HFF-Myc (cell line): ENCODE results near the gene LPCAT1.

ENCODE experiments used
- DNase-seq: peaks from one replicate; pipeline ENCODE4 v3.0.0-alpha.2; 2011; ENCODE audit warnings: low read depth; ENCODE audit errors: extremely low read depth
- H3K4me3 ChIP-seq: replicated peaks from 2 replicates; pipeline ENCODE4 v1.5.1; 2011; ENCODE audit warnings: low read depth, mild to moderate bottlenecking, control low read depth, low read length
- TF ChIP-seq, protein P1 (sequence below): IDR thresholded peaks from 2 replicates; pipeline ENCODE4 v1.5.1; 2012; ENCODE audit warnings: mild to moderate bottlenecking, low read depth, low read length, control low read depth; ENCODE audit errors: missing control alignments

Gene LPCAT1

DNA sequence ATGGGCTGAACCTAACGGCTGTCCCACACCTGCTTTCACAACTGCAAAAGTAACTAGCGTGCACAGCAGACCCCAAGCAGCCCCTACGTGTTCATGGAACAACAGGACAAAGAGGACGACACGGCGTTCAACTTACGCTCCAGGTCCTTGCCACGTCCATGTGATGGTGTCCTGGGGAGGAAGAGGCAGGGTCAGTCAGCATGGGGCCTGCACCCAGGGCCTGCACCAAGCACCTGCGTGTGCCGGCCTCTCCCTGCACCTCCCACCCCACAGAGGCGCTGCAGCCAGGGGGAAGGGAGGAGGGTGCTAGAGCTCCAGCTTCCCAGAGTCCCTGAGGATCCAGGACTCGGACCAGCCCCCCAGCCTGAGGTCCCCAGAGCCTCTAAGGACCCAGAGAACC, 43.0 kb downstream of the LPCAT1 start:
- DNase-seq = no peak
- TF ChIP-seq, protein P1, sequence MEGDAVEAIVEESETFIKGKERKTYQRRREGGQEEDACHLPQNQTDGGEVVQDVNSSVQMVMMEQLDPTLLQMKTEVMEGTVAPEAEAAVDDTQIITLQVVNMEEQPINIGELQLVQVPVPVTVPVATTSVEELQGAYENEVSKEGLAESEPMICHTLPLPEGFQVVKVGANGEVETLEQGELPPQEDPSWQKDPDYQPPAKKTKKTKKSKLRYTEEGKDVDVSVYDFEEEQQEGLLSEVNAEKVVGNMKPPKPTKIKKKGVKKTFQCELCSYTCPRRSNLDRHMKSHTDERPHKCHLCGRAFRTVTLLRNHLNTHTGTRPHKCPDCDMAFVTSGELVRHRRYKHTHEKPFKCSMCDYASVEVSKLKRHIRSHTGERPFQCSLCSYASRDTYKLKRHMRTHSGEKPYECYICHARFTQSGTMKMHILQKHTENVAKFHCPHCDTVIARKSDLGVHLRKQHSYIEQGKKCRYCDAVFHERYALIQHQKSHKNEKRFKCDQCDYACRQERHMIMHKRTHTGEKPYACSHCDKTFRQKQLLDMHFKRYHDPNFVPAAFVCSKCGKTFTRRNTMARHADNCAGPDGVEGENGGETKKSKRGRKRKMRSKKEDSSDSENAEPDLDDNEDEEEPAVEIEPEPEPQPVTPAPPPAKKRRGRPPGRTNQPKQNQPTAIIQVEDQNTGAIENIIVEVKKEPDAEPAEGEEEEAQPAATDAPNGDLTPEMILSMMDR = no peak
- no peak overlapping the region for H3K4me3 ChIP-seq

DNA sequence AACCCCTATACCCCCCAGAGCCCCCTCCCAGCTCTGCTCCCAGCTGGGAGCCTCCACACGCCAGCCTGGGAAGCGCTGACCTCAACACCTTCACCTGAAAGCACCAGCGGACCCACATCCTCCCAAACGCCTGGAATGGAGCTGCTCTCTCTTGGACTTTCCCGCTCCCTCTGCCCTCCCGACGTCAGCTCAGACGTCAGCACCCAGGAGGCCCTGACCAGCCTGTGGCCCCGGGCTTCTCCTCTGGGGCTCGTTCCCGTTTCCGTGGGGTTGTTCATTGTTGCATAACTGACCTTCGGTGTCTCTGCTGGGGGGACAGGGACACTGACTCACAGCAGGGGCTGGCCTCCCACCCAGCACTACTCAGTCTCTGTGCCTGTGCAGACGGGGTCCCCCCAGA, 43.5 kb downstream of the LPCAT1 start:
- DNase-seq = no peak
- no peak overlapping the region for H3K4me3 ChIP-seq
- TF ChIP-seq, protein P1 = no peak

DNA sequence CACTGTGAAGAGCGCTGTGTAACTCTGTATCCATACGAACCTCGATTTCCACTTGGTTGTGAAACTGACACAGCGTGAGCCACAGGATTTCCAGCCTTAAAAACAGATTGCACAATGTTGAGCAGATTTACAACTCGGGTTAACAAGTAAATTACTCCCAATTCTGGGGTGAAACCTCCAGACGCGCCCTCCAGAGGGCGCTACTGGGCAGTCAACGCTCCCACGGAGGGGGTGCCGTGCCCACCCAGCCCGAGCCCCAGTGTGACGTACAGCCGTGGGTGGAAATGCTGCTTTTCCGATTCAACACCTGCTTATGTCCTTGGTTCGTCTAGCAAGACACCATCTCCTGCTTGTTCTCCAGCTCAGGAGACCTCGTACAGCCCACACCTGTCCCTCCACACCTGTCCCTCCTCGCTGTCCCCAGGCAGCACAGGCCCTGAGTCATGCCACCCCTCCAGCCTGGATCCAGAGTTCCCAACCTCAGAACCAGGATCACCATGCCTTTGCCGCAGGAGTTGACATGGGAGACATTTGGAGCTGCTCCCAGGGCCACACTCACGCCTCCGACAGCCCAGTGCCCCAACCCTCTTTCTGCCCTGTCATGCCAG, 44.1 kb downstream of the LPCAT1 start:
- H3K4me3 ChIP-seq = no peak overlapping the region
- TF ChIP-seq, protein P1 = peak; percentile 72
- DNase-seq = no peak

GRCh38 chr5:1479066-1479465, 44.7 kb downstream of the LPCAT1 start:
- TF ChIP-seq, protein P1 = no peak
- no peak for DNase-seq
- H3K4me3 ChIP-seq = no peak overlapping the region

DNA sequence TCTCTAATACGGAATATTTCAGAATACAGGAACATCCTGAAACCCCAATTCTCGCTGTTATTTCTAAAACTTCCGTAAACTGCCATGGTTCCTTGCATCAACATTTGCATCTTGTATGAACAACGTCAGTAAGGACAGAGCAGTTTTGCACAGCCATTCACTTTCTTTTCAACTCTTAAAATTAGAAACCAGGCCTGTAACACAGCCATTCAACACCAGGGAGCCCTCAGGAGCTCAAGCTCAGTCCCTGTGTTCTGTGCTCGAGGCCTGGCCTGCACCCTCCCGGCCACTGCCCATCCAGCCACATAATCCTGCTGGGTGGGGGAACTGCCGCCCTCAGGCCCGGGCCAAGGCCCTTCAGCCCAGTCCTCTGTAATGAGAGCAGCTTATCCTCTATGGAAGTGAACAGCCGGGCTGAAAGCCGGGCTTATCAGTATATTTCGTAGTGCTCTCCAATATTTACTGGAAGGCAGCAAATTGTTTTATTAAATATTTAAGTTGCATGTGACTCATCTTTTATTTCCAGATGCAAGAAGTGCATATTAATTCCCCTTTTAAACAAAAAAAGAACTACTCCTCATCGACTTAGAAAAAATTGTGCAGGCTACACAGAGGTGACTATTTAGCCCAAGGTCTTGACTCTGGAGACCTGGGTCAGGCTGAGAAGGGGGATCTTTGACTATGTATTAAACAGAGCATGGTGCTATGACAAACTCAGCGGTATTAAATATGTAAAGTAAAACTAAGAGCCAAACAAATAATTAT, 45.3 kb downstream of the LPCAT1 start:
- H3K4me3 ChIP-seq = no peak overlapping the region
- TF ChIP-seq, protein P1 = no peak
- no peak for DNase-seq

GRCh38 chr5:1477341-1477740, 46.4 kb downstream of the LPCAT1 start:
- H3K4me3 ChIP-seq = no peak overlapping the region
- TF ChIP-seq, protein P1 = no peak
- no peak for DNase-seq
